GM19193 (cell line): ENCODE results near the gene LIPI.

Experiments used
- POLR2A ChIP-seq: IDR thresholded peaks from 4 replicates; pipeline ENCODE4 v1.6.1; 2011; ENCODE audit not compliant: insufficient read depth, insufficient read length; ENCODE audit errors: extremely low read depth

Gene LIPI

GRCh38 chr21:14086553-14086952 is 124.2 kb downstream of the LIPI start:
- TF ChIP-seq POLR2A = no peak

GRCh38 chr21:14084701-14085100 is 126.1 kb downstream of the LIPI start:
- TF ChIP-seq POLR2A = no peak

- no peak for TF ChIP-seq POLR2A
Measured at GRCh38 chr21:14084068-14084501, 126.7 kb downstream of the LIPI start.

GRCh38 chr21:14080764-14081096 is 130.0 kb downstream of the LIPI start:
- TF ChIP-seq POLR2A = no peak

GRCh38 chr21:14080040-14080763 is 130.6 kb downstream of the LIPI start:
- no peak for TF ChIP-seq POLR2A

GRCh38 chr21:14078746-14079375 is 131.9 kb downstream of the LIPI start:
- TF ChIP-seq POLR2A = no peak

DNA sequence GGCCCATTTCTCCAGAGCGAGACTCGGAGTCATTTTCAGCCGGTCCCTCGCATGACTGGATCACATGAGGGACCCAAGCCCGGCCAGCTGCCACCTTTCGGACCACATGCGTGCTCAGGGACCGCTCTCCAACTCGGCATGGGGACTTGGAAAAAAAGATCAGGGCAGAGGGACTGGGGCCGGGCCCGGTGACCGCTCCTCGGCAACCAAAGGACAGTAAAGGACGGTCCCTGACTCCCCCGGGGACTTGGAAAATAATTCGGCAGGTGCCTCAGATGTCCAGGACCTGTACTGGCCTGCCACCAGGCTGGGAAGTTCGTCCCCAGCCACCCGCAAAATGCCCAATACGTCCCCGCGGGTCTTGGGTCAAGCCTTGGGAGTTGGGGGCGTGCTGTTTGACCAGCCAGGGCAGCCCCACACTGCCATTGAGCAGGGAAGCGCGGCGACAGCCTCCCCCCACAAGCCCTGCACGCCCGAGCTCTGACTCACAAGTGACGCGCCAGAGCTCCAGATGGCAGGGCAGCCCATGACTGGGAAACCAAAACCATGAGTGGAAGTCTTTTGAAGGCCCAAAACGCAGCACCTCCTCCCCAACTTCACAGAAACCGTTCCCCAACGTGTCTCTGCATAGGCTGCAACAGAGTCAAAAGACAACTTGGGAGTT is 134.5 kb downstream of the LIPI start:
- no peak for TF ChIP-seq POLR2A

DNA sequence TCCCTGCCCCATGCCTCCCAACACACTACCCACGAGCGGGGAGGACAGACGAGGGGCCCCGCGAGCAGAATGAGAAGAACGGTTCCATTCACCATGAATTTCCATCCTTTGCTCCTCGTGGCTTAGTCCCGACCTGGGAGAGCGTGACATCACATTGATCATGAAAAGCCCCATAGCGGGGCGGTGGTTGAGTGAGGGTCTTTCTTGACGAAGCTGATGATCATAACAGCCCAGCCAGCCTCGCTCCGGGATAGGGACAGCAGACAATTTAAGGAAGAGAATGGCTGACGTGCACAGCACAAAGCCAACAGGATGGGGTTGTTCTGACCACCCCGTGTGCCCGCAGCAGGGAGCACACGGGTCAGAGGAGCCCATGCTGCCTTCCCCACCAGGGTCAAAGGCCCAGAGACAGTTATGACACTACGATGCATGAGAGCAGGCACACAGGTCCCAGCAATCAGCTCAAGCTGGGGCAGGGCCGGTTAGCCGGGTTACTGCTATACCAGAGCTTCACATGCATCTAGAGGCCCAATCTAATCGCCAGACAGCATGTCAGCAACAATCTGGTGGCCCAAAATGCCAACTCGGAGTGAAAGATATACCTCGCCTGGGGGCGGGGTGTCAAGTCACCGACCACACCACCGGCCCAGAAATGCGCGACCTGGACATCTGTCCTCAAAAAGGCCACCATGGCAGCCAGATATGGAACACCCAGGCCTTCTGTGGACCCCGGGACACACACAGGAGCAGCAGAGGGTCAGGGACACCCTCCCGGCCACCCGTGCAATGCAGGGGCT is 135.2 kb downstream of the LIPI start:
- TF ChIP-seq POLR2A = no peak

GRCh38 chr21:14074177-14074576 is 136.6 kb downstream of the LIPI start:
- no peak for TF ChIP-seq POLR2A

DNA sequence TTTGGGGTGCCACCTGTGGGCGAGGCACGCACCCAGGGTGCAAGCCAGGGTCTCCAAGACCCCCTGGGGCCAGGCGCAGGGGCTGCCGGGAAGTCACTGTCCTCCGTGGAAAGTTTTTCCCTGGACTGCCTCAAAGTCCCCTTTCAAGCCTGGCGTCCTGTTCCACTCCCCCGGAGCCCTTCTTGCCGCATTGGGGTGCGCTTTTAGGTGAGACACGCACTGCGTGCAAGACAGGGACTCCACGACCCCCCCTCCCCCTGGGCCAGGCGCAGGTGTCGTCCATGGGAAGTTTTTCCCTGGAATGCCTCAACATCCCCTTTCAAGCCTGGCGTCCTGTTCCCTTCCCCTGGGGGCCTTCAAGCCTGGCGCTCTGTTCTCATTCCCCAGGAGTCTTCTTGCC is 137.1 kb downstream of the LIPI start:
- TF ChIP-seq POLR2A = no peak

GRCh38 chr21:14072761-14073535 is 137.8 kb downstream of the LIPI start:
- no peak for TF ChIP-seq POLR2A

DNA sequence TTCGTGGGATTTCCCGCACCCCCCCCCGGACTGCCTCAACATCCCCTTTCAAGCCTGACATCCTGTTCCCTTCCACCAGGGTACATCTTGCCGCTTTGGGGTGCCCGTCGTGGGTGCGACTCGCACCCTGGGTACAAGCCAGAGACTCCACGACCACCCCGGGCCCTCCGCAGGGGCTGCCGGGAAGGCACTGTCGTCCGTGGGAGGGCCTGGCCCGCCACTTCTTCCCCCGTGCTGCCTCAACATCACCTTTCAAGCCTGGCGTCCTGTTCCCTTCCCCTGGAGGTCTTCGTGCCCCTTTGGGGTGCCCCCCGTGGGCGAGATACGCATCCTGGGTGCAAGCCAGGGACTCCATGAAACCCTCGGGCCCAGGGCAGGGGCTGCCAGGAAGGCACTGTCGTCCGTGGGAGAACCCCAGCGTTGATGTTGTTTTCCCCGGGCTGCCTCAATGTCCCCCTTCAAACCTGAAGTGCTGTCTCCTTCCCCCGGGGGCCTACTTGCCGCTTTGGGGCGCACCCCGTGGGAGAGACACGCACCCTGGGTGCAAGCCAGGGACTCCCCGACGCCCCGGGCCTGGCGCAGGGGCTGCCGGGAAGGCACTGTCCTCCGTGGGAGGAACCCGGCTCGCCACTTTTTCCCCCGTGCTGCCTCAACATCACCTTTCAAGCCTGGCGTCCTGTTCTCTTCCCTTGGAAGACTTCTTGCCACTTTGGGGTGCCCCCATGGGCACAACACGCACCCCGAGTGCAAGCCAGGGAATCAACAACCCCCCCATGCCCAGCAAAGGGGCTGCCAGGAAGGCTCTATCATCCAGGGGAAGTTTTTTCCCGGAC is 138.6 kb downstream of the LIPI start:
- TF ChIP-seq POLR2A = no peak

DNA sequence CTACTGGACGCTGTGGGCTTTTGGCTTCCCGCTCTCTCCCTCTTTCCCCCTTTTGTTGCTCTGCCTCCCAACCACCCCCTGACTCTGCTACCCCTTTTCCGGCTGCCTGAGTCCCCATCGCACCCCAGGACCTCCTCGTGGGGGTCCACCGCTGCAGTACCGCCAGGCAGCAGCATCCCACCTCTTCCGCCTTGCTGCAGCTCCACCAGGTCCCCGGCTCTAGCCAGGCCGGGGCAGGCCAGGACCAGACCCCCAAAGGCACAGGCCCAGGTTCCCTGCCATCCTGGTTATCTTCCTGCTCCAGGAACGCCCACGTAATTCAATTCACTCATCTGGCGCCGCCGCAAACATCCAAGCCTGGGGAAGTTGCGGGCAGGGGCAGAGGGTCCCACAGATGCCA is 139.8 kb downstream of the LIPI start:
- TF ChIP-seq POLR2A = no peak

- TF ChIP-seq POLR2A = no peak
Measured at GRCh38 chr21:14070049-14070893, 140.5 kb downstream of the LIPI start.

DNA sequence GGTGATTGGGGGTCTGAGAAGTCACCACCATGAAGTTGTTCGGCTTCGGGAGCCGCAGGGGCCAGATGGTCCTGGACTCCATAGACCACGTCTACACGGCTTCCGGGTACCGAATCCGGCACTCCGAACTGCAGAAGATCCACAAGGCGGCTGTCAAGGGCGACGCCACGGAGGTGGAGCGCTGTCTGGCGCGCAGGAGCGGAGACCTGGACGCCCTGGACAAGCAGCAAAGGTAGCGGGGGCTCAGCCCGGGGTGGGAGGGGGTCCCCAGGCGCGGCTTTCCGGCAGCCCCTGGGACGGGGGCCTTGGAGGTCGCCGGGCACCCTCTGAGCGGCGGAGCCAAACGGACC is 146.5 kb downstream of the LIPI start:
- no peak for TF ChIP-seq POLR2A
